GM04503 (cell line): ENCODE measurements around the gene RIPK4.
A peak's percentile ranks its signal among the peaks of the same experiment; 100 is the strongest.
"Not testable (repeated sequence)": the region's sequence is repeated elsewhere in the genome, so short reads cannot be mapped to it uniquely, and the experiment has no call there.

Experiments used
- DNase-seq: peaks from one replicate; pipeline ENCODE4 v3.0.0-alpha.2; 2012; ENCODE audit warnings: low read depth

The RIPK4 gene

DNA sequence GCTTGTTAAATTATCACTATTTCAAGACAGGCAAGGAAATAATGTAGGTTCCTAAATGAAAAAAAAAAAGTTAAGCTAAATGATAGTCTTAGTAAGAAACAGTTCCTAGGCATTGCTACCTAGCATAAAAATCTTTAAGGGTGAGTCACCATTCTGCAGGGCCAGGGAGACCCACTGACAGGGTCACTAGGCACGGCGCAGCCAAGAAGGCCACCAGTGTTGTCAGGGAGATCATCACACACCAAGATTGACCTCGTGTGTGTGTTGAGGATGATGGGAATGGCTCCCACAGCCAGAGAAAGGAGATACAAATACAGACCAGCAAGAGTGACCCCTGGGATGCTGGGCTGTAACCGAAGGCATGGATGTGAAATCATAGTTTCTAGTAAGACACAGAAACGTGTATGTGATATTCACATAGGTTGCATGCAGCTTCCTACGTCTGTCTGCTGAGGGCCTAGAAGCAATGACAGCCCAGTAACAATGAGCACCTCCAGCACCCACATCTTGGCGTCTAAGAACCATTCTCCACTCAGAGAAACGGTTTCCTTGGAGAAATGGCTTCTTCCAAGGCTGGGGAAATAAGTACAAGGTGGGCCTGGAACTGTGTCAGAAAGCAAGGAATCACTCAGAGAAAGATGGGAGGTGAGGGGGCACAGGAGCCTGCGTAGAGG is 29.1 kb downstream of the RIPK4 start:
- no peak for DNase-seq

DNA sequence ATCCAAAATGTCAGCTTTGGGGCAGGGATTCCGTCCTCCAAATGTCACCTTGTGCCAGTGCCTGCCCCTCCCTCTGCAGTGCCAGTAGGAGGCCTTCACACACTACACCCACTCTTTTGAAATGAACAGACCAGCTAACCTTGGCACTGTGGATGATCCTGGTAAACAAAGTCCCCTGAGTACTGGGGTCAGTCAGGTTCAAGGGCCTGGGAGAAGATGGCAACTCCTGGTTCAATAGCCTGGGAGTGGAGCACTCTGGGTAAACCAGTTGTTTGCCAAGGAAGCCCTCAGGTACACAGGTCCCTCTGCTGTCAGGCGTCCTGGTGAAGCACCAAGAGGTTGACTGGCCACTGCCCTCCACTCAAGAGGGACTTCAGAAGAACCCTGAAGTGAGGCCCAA is 30.4 kb downstream of the RIPK4 start:
- no peak for DNase-seq

GRCh38 chr21:41733951-41734689 is 32.7 kb downstream of the RIPK4 start:
- no peak for DNase-seq

DNA sequence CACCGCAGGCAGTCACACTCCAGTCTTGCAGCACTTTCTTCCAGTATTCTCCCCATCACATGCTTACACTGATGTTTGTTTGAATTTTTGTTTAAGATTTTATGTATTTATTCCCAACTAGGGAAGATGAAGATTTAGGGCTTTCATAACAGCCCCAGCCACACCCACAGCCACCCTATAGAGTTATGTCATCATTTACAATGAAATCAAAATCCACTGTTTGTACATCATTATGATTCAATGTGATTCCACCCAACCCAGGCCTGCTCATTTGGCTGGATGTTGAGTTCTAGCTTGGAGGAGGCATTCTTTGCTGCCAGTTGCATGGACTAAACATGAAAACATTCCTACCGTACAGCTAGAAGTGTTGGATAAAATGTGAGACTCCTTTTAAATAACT is 35.8 kb downstream of the RIPK4 start:
- DNase-seq = no peak

- DNase-seq = no peak
Measured at GRCh38 chr21:41730367-41730765, 36.5 kb downstream of the RIPK4 start.

DNA sequence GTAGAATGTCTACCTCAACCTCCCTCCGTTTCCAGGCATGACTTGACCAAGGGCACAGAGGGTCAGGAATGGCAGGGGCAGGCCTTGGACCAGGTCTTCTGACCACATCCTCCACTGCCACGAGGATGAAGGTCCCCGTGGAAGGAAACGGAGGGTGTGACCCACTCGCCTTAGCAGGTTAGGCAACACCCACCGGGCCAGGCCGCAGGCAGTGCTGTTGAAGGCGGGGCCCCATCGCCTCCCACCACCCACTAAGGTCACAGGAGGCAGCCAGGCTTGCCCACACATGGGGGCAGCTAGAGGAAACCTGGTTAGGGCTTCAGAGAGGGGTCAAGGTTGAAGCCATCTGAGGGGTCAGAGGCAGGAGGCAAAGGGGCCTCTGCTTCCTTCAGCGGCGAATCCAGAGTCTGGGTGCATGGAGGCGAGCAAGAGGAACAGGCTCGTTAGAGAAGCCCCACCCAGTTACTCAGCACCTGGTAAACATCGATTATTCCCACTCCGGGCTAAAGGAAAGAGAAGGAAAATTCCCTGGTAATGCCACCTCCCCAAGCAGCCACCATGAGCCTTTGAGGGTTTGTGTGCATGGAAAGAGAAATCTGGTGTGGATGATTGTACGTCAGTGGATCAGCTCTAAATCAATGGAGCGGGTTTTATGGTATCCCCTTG is 37.0 kb downstream of the RIPK4 start:
- DNase-seq = no peak

- DNase-seq = no peak
Measured at GRCh38 chr21:41727784-41728763, 38.8 kb downstream of the RIPK4 start.

GRCh38 chr21:41726970-41727783 is 39.7 kb downstream of the RIPK4 start:
- DNase-seq = peak; percentile 47

DNA sequence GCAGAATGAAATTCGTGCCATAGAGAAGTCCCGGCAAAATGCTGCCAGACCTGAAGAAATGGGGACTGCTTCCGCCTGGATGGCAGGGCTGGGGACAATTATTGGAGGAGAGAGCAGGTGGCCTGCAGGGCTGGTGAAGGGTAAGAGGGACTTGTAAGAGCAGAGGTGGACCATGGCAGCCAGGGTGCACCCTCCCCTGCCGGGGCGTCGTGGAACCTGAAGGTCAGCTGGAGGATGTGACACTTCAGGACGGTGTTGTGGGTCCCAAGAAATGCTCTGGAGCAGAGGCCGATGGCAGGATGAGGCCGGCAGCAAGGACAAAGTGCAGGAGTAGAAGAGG is 40.3 kb downstream of the RIPK4 start:
- DNase-seq = no peak

DNA sequence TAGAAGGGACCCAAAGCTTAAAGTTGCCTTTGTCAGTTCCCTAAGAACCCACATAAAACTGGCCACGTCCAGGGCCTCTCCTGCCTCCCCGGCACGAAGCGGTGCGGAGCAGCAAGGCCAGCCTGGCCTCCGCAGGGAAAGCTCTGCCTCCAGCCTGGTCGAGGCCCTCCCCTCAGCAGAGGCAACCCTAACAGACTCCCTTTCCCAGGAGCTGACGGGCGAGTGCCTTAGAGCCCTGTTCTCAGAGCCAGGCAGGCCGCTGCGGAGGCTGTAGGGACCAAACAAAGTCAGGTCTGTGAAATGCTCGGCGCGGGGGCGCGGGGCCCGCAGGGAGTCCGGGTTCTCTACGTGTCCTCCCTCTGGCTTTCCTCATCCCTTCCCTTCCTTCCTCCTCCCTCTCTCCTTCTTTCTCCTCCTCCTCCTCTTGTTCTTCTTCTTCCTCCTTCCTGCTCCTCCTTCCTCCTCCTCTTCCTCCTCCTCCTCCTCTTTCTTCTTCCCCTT is 40.7 kb downstream of the RIPK4 start:
- DNase-seq = no peak

DNA sequence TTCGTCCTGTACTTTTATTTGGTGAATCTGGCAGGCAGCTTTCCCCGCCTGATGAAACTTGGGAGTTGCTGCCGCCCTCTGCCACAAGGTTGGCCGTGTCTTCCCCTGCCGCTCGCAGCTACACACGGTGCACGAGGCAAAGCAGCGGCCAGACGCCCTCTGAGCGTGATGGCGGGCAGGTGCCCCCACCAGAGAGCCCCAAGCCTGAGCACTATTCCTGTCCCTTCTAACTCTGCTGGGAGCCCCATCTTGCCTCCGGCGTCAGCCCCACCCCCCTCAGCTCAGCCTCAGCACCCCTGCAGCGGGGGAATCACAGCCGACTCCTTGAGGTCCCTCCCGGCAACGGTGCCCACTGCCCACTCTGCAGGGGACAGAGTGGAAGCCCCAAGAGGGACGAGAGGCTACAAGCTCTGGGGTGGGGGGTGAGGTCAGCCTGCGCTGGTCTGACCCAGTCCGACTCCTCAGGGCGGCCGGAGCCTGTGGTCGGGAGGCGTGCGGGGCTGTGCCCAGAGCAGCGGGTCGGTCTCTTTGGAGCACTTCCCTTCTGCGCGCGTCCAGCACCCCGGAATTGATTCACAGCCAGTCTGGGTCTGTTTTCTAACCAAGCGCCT is 41.3 kb downstream of the RIPK4 start:
- no peak for DNase-seq

- not testable (repeated sequence) for DNase-seq
Measured at GRCh38 chr21:41723835-41724234, 43.0 kb downstream of the RIPK4 start.

DNA sequence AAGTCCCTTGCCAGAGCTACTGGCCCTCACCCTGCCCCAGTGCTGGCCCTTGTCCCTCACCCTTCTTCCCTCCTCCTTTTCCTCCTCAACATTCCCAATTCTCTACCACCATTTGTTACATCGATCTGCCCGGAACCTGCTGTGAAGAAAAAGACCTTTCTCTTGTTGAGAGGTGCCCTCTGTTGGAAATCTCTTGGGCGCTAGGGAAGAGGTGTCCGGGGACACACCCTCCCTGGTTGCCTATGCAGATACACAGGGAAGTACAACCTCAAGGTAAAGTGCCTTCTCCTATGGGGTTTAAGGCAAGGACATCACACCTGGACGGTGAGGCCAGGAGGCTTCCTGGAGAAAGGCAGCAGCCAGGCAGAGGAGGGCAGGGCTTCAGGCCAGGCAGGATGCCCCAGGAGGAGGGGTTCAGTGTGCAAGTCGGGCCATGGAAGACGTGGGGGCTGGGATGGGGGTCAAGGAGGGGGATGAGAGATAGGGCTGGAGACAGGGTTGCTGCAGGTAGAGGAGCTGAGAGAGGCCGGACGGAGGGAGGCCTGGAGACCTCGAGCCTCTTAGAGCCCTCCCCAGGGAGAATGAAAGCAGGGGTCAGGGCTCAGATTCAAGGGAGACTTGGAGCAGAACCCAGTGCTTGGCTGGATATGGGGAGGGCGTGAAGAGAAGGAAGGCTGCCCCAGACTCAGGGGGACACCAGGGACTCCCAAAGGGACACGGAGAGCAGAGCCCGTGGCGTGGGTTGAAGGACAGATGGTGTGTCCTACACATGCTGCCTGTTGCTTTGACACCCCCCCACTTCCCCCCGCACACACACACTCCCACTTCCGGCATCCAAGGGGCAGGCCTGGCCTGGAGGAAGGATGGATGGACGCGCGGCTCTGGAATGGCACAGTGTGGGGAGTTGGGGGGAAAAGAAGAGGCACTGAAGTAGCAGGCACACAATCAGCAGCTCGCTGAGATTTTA is 44.5 kb downstream of the RIPK4 start:
- DNase-seq = no peak

- no peak for DNase-seq
Measured at GRCh38 chr21:41720250-41720649, 46.6 kb downstream of the RIPK4 start.

- DNase-seq = no peak
Measured at GRCh38 chr21:41719691-41720090, 47.2 kb downstream of the RIPK4 start.

DNA sequence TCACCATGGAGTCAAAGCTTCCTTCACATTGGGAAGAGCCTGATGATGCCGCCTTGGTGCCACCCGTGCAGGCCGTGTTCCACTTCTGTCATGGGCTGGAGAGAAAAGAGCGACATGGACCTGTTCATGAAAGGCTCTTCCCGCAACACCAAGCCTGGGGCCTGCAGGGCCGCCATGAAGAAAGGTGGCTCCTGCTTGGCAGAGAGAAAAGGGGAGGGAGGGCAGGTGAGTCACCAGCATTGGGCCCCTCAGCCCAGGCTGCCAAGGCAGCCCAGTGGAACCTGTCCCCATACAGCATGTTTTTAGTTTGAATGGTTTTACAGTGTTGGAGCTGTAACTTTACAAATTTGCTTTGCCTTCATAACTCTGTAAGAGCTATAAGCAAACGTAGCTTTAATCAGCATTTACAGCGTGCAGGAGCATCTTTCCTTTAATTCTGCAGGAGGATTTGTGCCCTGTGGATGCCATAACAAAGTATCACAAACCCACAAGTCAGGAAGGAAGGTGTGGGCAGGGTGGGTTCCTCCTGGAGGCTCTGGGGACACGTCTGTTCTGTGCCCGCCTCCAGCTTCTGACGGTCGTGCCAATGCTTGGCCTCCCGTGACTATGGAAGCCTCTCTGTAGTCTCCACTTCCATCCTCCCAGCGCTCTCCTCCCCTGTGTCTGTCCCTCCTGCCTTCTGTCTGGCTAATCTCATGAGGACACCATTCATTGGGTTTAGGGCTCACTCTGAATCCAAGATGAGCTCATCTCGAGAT is 49.1 kb downstream of the RIPK4 start:
- no peak for DNase-seq

- DNase-seq = no peak
Measured at GRCh38 chr21:41716751-41717150, 50.1 kb downstream of the RIPK4 start.

DNA sequence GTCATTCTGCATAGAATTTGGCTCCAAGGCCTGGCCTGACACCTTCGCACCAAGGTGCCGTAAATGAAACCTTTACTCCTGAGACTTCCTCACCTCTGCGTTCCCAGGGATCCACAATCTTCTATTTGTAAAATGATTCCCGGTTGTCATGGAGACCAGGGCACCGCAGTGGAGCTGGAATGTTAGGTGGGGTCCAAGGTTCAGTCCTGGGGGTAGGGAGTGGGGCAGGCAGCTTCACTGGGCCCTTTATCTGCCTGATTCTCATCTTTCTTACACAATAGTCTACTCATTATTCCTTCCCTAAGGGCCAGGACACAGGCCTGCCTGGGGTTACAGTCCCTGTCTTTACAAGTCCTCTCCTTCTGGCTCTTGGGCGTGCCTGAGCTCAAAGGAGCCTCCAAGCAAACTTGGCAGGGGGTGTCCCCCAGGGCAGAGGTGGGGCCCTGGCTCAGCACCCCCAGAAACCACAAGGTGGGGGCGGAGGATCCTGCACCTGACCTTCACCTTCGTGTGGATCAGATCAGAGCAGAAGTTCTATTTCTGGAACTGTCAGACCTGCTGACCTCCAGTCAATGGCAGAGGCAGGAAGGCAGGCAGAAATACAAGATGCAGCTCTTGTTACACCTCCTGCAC is 51.1 kb downstream of the RIPK4 start:
- no peak for DNase-seq
